GM18520 (cell line): ENCODE results near the gene CKAP4.
A peak's percentile ranks its signal among the peaks of the same experiment; 100 is the strongest.

ENCODE experiments used
- ATAC-seq: cut with Tn5 transposase; IDR thresholded peaks from one replicate; pipeline ENCODE4 v1.9.1; 2021; ENCODE audit not compliant: unreplicated experiment

Gene CKAP4

GRCh38 chr12:106275458-106275857, 27.6 kb upstream of the CKAP4 start:
- no peak for ATAC-seq

- no peak for ATAC-seq
Observed at GRCh38 chr12:106274575-106275121, 26.8 kb upstream of the CKAP4 start.

- ATAC-seq, result no peak
Observed at GRCh38 chr12:106274012-106274411, 26.2 kb upstream of the CKAP4 start.

DNA sequence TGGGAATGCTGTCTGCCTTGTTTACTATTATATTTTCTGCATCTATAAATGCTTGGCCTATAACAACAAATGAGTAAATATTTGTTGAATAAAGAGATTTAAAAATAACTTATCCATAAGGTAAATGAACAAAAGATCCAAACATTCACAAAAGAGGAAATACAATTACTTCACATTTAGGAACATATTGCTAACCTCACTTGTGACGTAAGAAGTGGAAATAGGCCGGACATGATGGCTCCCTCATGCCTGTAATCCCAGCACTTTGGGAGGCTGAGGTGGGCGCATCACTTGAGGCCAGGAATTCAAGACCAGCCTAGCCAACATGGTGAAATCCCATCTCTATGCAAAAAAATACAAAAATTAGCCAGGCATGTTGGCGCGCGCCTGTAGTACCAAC, 25.7 kb upstream of the CKAP4 start:
- no peak for ATAC-seq

GRCh38 chr12:106271575-106272505, 24.0 kb upstream of the CKAP4 start:
- ATAC-seq, result no peak

- ATAC-seq, result no peak
Observed at GRCh38 chr12:106269150-106269771, 21.4 kb upstream of the CKAP4 start.

GRCh38 chr12:106267535-106267934, 19.7 kb upstream of the CKAP4 start:
- no peak for ATAC-seq

GRCh38 chr12:106265116-106265515, 17.3 kb upstream of the CKAP4 start:
- no peak for ATAC-seq

GRCh38 chr12:106258935-106259334, 11.1 kb upstream of the CKAP4 start:
- ATAC-seq, result no peak

- no peak for ATAC-seq
Observed at GRCh38 chr12:106258226-106258625, 10.4 kb upstream of the CKAP4 start.

DNA sequence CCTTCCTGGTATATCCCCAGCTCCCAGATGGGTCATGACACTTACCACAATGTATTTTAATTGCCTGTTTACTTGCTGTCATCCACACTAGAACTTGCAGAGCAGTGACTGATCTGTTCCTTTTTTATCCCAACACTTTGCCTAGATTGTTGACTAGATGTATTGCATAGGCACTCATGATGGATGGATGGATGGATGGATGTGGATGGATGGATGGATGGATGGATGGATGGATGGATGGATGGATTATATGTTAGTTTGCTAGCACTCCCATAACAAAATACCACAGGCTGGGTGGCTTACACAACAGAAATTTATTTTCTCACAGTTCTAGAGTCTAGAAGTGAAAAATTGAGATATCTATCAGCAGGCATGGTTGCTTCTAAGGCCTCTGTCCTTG, 8.7 kb upstream of the CKAP4 start:
- ATAC-seq, result no peak

- no peak for ATAC-seq
Observed at GRCh38 chr12:106255952-106256351, 8.1 kb upstream of the CKAP4 start.

DNA sequence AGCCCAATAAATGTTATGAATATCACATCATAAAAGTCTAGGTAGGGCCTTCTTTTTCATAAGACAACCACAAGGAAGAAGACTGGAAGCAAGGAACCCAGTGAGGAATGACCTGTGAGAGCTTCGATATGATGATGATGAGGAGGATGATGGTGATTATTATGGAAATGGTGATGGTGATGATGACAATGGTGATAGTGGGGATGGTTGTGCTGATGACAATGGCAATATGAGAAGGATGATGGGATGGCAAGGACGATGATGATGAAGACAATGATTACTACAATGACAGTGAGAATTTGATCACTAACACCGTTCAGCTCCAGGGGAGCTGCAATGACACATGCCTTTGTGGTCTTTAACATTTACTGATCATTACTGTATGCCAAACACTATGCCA, 7.7 kb upstream of the CKAP4 start:
- no peak for ATAC-seq

DNA sequence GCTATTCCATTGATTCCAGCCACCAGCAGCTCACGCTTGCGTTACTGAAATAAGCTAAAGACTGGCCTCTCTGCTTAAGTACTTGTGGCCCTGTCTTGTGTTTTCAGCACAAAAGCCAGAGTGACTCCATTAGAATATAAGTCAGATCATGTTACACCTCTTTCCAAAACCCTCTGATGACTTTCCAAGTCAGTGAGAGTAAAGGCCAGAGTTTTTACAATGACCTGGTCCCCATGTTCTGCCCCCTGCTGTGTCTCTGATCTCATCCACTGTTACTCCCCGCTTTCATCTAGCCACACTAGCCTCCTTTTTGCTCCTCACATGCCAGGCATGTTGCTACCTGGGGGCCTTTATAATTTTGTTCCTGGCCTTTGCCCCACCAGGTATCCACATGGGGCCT, 6.9 kb upstream of the CKAP4 start:
- ATAC-seq, result no peak

DNA sequence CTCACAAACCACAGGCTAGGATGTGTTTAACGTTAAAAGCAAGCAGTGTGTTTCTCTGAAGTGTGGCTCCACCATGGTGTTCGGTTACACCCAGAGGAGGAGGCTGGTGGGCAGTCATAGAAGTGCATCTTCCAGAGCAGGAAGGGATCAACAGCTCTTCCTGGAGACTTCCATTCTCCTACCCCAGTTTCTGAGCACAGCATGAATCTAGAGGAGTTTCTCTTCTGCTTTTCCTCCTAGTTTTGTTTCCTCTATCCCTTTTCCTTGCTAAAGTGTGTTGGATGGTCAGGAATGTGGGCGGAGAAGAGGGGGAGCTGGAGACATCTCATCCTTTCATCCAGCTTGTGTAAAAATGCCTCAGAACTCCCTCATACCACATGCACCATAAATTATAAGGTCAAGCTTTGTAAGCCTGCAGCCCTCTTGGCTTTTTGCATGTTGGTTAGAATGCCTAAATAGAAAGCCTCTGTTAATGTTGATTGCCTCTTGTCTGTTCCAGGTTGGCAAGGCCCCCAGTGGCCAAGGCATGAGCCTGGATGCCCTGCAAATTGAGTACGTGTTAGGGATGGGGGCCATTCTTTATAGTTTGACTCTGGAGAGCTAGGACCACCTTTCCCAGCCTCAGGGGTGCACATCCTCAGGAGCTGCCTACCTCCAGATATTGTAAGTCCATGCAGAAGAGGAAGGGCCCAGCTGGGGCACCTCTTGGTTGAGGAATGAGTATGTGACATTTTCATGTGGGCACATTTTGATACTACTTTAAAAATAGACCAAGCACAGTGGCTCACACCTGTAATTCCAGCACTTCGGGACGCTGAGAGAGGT, 4.0 kb upstream of the CKAP4 start:
- ATAC-seq, result no peak

GRCh38 chr12:106249411-106250135, 1.8 kb upstream of the CKAP4 start:
- peak; percentile 39 for ATAC-seq

- ATAC-seq, result no peak
Observed at GRCh38 chr12:106248846-106249371, 1.1 kb upstream of the CKAP4 start.

DNA sequence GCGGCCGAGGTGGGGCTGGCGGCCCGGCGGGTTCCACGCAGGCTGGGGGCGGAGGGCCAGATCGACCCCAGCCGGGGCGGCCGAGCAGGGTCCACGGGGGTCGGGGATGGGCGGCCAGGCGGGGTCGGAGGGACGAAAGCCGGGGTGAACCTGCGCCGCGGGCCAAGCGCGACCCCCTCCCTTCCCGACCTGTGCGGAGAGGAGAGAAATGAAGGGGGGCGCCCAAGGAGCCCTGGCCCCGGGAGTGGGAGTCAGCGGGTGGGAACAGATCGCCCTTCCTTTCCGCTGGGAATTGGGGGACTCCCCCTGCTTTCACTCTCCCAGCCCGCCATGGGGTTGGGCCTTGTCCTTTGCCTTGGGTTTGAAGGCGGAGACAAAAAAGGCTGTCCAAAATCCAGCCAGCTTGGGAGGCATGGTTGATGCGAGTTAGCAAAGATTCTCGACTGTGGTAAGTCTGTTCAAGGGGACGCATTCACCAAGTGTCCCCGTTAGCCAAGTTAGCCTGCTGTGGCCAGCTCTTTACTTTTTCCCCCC, 559 bp upstream of the CKAP4 start:
- ATAC-seq, result no peak

DNA sequence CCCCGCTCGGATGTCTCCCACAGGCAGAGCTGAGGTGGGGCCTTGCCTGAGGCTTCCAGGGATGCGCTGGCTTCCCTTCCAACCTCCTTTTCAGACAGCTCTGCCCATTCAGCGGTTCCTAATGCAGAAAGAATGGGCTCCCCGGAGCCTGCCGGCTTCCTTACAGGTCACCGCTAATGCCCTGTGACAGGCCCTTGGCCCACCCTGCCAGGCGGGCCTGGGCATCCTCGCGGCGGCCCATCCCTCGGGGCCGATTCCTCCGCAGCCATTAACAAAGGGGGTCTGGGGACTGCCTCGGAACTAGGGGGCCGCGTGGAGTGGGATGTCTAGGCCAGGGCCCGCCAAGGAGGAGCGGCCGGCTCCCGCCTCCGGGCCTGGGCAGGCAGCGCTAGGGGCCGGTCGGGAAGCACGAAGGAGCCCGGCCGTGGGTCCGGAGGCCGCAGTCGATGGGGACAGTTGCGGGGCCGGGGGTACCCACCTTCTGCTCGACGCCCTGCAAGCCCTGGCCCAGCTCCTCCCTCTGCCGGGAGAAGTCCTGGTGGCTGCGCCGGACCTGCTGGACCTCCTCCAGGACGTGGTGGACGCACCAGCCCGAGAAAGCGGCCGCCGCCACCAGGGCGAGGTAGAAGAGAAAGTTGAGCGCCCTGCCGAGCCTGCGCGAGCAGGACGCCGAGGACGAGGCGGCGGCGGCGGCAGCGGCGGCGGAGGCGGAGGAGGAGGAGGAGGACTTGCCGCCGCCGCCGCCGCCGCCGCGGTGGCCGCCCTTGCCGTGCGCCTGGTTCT, 738 bp downstream of the CKAP4 start:
- ATAC-seq, result peak; percentile 23
